PC-9 (cell line): ENCODE results near the gene HSF4. TPM values are rescaled to one million over a fixed set of nuclear protein-coding genes. Genes with fewer than 3 reads are reported as not detected.

Experiments
- BruUV-seq: library from RNA; stranded (reverse); fragments of 400-500 nt; replicated peaks from 2 replicates; lab custom pipeline; 2021; lab: Mats Ljungman, UMichigan
- CTCF ChIA-PET: fragments of 300-600 bp; sonication (Branson Sonifier 250); formaldehyde crosslinking; loops from one replicate; lab custom pipeline; 2022; ENCODE audit warnings: antibody characterized with exemption; lab: Charles Lee
- POLR2A ChIA-PET: fragments of 300-600 bp; sonication (Branson Sonifier 250); formaldehyde crosslinking; loops from one replicate; lab custom pipeline; 2022; ENCODE audit warnings: antibody characterized with exemption; ENCODE audit not compliant: unreplicated experiment; lab: Charles Lee
- DNase-seq, 2 experiments: peaks; one replicate each; pipeline versions ENCODE4 v3.0.0 to v3.0.0-alpha.2; 2015 to 2022; ENCODE audit warnings: mixed read lengths in 1 of 2
- H2AFZ ChIP-seq: fragments of 200-600 bp; sonication (generic); 2 replicates; pipeline ENCODE4 v1.8.1; 2017; ENCODE audit warnings: antibody characterized with exemption
- H3F3A ChIP-seq: fragments of 200-600 bp; sonication (generic); 2 replicates; pipeline ENCODE4 v1.8.1; 2017; ENCODE audit warnings: antibody characterized with exemption, mild to moderate bottlenecking, low read depth; ENCODE audit not compliant: insufficient read depth
- H3K27ac ChIP-seq: fragments of 200-600 bp; sonication (generic); 2 replicates; pipeline ENCODE4 v1.6.1; 2016; ENCODE audit warnings: mixed run types
- H3K27me3 ChIP-seq: fragments of 200-600 bp; sonication (generic); 2 replicates; pipeline ENCODE4 v1.6.1; 2016; ENCODE audit warnings: low read depth, mixed run types; ENCODE audit not compliant: insufficient read depth
- H3K36me3 ChIP-seq: fragments of 200-600 bp; sonication (generic); 2 replicates; pipeline ENCODE4 v1.6.1; 2016; ENCODE audit warnings: low read depth, mixed run types
- H3K4me1 ChIP-seq: fragments of 200-600 bp; sonication (generic); replicated peaks from 2 replicates; pipeline ENCODE4 v1.6.1; 2016; ENCODE audit warnings: mixed run types; ENCODE audit not compliant: insufficient read depth
- H3K4me2 ChIP-seq: fragments of 200-600 bp; sonication (generic); 2 replicates; pipeline ENCODE4 v1.6.1; 2017; ENCODE audit warnings: mixed run types
- H3K4me3 ChIP-seq: fragments of 200-600 bp; sonication (generic); 2 replicates; pipeline ENCODE4 v1.6.1; 2016; ENCODE audit warnings: mixed run types
- H3K79me2 ChIP-seq: fragments of 200-600 bp; sonication (generic); 2 replicates; pipeline ENCODE4 v1.6.1; 2017; ENCODE audit warnings: low read depth, mixed run types
- H3K9me2 ChIP-seq: fragments of 200-600 bp; sonication (generic); 2 replicates; pipeline ENCODE4 v1.8.1; 2017; ENCODE audit warnings: mild to moderate bottlenecking; ENCODE audit not compliant: insufficient read depth
- H3K9me3 ChIP-seq: fragments of 200-600 bp; sonication (generic); 2 replicates; pipeline ENCODE4 v1.8.1; 2016; ENCODE audit warnings: low read depth; ENCODE audit not compliant: insufficient read depth
- H4K20me1 ChIP-seq: fragments of 200-600 bp; sonication (generic); 2 replicates; pipeline ENCODE4 v1.8.1; 2017; ENCODE audit not compliant: insufficient read depth
- CTCF ChIP-seq: fragments of 200-600 bp; sonication (generic); conservative IDR thresholded peaks from 2 replicates; pipeline ENCODE4 v1.6.1; 2017; ENCODE audit warnings: mixed run types, antibody characterized with exemption, mild to moderate bottlenecking, moderate library complexity
- EZH2 ChIP-seq: fragments of 200-600 bp; sonication (generic); IDR thresholded peaks from 2 replicates; pipeline ENCODE4 v1.8.0; 2017; ENCODE audit warnings: antibody characterized with exemption, low read depth
- intact Hi-C: fragments of 100-400 bp; cut with micrococcal nuclease; formaldehyde crosslinking; loops from one replicate; pipeline ENCODE4 v1.10.0; 2022; ENCODE audit not compliant: unreplicated experiment
- total RNA-seq: library from RNA; stranded (reverse); gene quantifications from 2 replicates; pipeline ENCODE4 v1.2.3, GENCODE V29; 2021

HSF4 gene
- total RNA-seq, 1 experiment from 2014 or later: 100 TPM

GRCh38 chr16:67192781-67193361 lies 28.3 kb downstream of the HSF4 start:
- CTCF ChIA-PET: interaction anchor here (0.5 to 0.7 kb wide), 5 partner anchors 8 to 310 kb away, joined by 3 to 8 read pairs (median 3); no protein-coding TSS in a partner anchor
- POLR2A ChIA-PET: interaction anchor here (0.7 kb wide), 1 partner anchor 76 kb away, joined by 5 read pairs; no protein-coding TSS in a partner anchor
- Histone ChIP-seq H3F3A (peaks cover 44% of the 10 kb centered on the region), H3K4me1 (peaks cover 39% of the 10 kb centered on the region), H3K36me3 (peaks cover 25% of the 10 kb centered on the region; the same call in 1 of the 2 replicates), H2AFZ (no peak overlapping the region), H3K79me2 (peaks cover 36% of the 10 kb centered on the region), H3K27ac (no peak overlapping the region), H3K4me2 (peak overlapping the region; percentile 96), H3K4me3 (peak overlapping the region; percentile 92), H3K27me3 (no peaks in the 10 kb centered on the region), H4K20me1 (peaks cover 14% of the 10 kb centered on the region), H3K9me2 (no peaks in the 10 kb centered on the region), H3K9me3 (no peaks in the 10 kb centered on the region)
- BruUV-seq: no TSS peak
- intact Hi-C loops: loop anchor here (10.0 kb wide), 2 partner anchors 202 to 272 kb away; partner anchors contain the start of gene TPPP3
- TF ChIP-seq CTCF: no peak
- no peak for TF ChIP-seq EZH2
- no peak for DNase-seq

- Histone ChIP-seq H3K36me3 (peaks cover 25% of the 10 kb centered on the region; the same call in 1 of the 2 replicates), H3K27ac (no peak overlapping the region), H3K9me2 (no peaks in the 10 kb centered on the region), H3K4me1 (peaks cover 46% of the 10 kb centered on the region), H3K9me3 (no peaks in the 10 kb centered on the region), H4K20me1 (peaks cover 16% of the 10 kb centered on the region), H2AFZ (no peak overlapping the region), H3K4me3 (peak overlapping the region; percentile 92; the same call in 1 of the 2 replicates), H3K4me2 (peak overlapping the region; percentile 96), H3K27me3 (no peaks in the 10 kb centered on the region), H3K79me2 (peaks cover 36% of the 10 kb centered on the region), H3F3A (peaks cover 51% of the 10 kb centered on the region)
- TF ChIP-seq EZH2: no peak
- TF ChIP-seq CTCF: no peak
- ChIA-PET CTCF (interaction anchor here (0.5 kb wide), 1 partner anchor 15 kb away, joined by 8 read pairs; no protein-coding TSS in a partner anchor), POLR2A (interaction anchor here (0.7 kb wide), 1 partner anchor 75 kb away, joined by 5 read pairs; no protein-coding TSS in a partner anchor)
- no TSS peak for BruUV-seq
- DNase-seq: no peak
- intact Hi-C loops: loop anchor here (10.0 kb wide), 2 partner anchors 201 to 271 kb away; partner anchors contain the start of gene TPPP3
Observed at GRCh38 chr16:67193536-67193935, 29.0 kb downstream of the HSF4 start.

DNA sequence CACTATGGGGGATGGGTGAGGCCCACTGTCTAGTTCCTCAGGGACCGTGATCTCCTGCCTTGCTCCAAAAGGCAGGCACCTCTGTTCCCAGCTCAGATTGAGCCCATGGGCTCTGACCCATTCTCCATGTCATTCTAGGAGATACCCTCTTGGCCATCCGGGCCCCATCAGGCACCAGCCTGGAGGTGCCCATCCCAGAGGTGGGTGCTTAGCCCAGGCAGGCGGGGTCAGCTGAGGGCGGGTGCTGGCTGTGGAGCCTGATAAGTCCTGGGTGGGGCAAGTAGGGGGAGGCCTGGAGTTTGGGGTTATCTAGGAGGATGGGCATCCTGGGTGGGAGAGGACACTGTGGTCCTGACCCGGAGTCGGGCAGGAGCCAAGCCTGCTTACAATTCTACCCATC lies 29.7 kb downstream of the HSF4 start:
- BruUV-seq: no TSS peak
- no peak for DNase-seq
- H3K36me3 ChIP-seq: peaks cover 25% of the 10 kb centered on the region; the same call in 1 of the 2 replicates
- peaks cover 57% of the 10 kb centered on the region for H3F3A ChIP-seq
- no peaks in the 10 kb centered on the region for H3K9me2 ChIP-seq
- H4K20me1 ChIP-seq: peaks cover 16% of the 10 kb centered on the region
- no peak overlapping the region for H3K4me3 ChIP-seq
- H2AFZ ChIP-seq: no peak overlapping the region
- intact Hi-C loops: loop anchor here (10.0 kb wide), 2 partner anchors 201 to 271 kb away; partner anchors contain the start of gene TPPP3
- ChIA-PET POLR2A (no interaction called here), CTCF (no interaction called here)
- TF ChIP-seq EZH2 (no peak), CTCF (no peak)
- no peak overlapping the region for H3K27ac ChIP-seq
- H3K4me2 ChIP-seq: peak overlapping the region; percentile 96
- peaks cover 52% of the 10 kb centered on the region for H3K4me1 ChIP-seq
- H3K27me3 ChIP-seq: no peaks in the 10 kb centered on the region
- no peaks in the 10 kb centered on the region for H3K9me3 ChIP-seq
- peaks cover 36% of the 10 kb centered on the region for H3K79me2 ChIP-seq
